ENCODE results near the gene CDK5R1.
"Not testable (repeated sequence)": the region's sequence is repeated elsewhere in the genome, so short reads cannot be mapped to it uniquely, and the experiment has no call there.

CDK5R1 gene

DNA sequence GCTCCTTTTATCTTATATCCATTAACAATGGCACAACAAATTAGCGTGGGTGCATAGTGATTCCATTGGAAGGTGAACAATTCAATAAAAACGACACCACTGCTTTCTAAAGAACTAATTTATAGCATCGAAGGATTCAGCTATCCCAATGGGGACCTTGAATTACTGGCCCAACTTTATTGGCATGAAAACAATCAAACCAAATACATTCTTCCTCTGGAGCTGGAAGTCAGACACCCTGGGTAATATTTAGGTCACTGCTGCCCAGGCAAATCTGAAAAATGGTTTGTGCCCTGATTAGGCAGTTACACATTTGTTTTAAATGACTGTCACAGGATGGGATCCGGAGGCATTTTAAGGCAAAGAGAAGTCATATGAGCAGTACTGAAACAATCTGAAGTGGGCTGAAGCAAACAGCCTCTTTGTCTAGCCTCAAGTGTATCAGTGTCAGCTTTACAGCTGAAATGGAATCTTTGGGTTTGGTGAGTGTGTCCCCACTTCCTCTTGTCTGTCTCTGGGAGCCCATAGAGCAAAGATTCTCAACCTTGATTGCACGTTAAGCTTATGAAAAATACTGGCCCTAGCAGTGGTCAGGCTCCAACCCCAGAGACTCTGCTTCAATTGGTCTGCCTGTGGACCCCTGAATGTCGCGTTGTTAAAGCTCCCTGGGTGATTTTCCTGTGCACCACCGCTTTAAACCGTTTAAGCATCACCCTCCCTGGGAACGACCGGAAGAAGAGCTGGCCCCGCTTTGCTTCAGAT lies 30.3 kb downstream of the CDK5R1 start:
- no peak for DNase-seq (ENCODE audit: low spot score)

DNA sequence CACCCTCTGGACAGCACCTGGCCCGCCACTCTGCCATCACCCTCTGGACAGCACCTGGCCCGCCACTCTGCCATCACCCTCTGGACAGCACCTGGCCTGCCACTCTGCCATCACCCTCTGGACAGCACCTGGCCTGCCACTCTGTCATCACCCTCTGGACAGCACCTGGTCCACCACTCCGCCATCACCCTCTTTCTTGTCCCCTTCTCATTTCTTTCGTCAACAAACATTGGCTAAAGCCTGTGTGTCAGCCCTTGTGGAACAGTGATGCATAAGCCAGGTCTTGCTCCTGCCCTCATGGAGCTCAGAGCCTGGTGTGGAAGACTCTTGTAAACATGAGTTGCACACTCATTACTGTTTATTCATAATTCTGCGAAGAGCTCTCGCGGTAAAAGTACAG lies 31.2 kb downstream of the CDK5R1 start:
- DNase-seq (ENCODE audit: low spot score), result no peak

- DNase-seq (ENCODE audit: low spot score), result no peak
These were observed 31.9 kb downstream of the CDK5R1 start for GRCh38 chr17:32518646-32519227.

DNA sequence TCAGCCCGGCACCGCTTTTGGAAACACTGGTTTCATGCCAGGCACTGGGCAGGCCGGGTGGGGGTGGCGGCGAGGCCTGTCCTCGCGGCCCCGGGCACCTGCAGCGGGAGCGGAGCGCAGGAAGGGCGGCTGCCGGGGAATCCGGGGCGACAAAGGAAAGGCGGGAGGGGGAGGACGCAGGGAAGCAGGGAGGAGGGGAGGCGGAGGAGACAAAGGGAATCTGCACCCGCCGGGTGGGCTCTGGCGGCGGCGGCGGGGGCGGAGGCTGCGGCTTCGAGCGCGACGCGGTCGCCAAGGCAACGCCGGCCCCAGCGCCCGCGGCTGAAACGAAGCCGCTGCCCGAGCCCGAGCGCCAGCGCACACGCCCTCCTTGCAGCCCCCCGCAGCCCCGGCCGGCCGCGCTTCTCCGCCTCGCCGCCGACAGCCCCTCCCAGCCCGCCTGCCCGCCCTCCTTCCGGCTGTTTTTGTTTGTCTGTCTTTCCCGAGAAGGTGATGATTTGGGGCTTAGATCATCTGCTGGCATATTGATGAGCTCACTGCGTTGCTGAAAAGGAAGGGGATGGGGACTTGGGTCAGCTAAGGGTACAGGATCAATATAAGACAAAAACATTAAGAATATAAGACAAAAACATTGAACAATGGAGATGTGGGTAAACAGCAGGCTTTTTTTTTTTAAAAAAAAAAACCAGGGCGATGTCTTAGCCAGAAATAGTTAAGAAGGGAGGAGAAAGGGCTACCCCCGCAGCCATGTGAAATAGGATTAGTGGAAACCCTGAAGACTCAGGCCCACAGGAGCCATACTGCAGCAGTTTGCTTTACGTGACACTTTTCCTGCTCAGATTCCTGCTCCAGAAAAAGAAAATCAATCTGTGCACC lies 32.7 kb downstream of the CDK5R1 start:
- DNase-seq (ENCODE audit: low spot score), result peak; percentile 93

GRCh38 chr17:32520104-32520701 lies 33.4 kb downstream of the CDK5R1 start:
- no peak for DNase-seq (ENCODE audit: low spot score)

DNA sequence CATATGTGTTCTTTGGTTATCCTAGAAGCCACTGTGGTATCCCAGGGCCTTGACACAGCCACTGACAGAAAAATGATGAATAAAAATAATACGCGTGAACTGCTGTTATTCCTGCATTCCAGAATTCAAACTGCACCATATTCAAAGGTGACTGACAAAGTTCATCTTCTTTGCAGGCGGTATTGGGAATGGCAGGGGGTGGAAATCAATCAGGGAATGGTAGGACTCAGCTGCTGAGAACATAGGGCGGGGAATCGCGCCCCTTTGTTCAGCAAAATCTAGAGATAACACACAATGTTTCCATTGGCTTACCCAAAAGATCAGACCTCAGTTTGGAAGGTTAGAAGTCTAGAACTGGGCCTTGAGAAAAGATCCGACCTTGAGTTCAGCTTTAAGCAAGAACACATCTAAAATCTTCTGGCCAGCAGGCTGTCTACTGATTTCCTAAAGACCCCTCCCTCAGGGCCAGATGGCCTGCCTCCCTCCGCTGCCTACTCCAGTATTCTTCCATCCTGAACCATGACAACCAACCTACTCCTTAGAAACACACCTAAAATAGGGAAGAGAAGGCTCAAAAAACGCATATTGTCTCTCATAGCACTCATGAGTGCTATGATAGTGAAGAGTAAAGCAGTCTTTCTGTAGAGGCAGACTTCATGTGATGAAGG lies 34.1 kb downstream of the CDK5R1 start:
- DNase-seq (ENCODE audit: low spot score), result no peak

- DNase-seq (ENCODE audit: low spot score), result no peak
These were observed 36.4 kb downstream of the CDK5R1 start for GRCh38 chr17:32523017-32523680.

- DNase-seq (ENCODE audit: low spot score), result no peak
These were observed 37.2 kb downstream of the CDK5R1 start for GRCh38 chr17:32523827-32524552.

DNA sequence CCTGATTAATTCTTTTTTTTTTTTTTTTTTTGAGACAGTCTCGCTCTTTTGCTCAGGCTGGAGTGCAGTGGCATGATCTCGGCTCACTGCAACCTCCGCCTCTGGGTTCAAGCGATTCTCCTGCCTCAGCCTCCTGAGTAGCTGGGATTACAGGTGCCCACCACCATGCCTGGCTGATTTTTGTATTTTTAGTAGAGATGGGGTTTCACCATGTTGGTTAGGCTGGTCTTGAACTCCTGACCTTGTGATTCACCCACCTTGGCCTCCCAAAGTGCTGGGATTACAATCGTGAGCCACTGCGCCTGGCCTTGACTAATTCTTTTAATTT lies 37.7 kb downstream of the CDK5R1 start:
- not testable (repeated sequence) for DNase-seq (ENCODE audit: low spot score)

- DNase-seq (ENCODE audit: low spot score), result no peak
These were observed 38.3 kb downstream of the CDK5R1 start for GRCh38 chr17:32525122-32525521.

DNA sequence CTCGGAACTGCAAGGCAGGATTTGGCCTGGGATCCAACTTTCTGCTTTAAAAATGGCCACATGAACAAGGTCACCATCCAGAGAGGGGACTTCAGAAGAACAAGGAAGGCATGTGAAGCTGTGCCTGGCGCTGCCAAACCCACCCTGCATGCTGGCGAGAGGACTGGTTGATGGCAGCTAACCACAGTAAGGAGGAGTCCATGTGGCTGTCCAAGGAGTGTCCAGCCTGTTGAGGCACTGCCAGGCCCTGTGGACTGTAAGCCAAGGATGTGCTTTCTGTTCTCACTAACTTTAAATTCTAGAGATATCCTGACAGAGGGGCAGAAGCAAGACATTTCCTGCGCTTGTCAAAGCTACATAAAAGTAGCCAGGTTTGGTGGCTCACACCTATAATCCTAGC lies 40.4 kb downstream of the CDK5R1 start:
- no peak for DNase-seq (ENCODE audit: low spot score)

- no peak for DNase-seq (ENCODE audit: low spot score)
These were observed 42.0 kb downstream of the CDK5R1 start for GRCh38 chr17:32528825-32529224.

DNA sequence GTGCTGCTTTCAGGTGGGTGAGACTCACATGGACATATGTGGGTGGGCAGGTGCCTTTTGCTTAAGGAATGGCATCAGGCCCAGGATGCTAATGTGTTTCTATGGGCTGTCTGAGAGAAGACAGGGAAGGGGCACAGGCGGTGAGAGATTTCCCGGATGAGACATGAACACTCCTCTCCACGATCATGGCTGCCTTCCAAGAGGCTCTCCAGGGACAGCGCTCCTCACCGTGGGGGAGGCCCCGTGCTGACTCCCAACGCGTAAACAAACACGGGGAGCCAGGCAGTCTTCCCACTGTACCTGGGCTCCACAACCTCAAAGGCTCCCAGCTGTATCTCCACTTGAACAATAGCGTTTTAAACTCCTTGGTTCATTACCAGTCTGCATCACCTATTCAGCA lies 42.8 kb downstream of the CDK5R1 start:
- DNase-seq (ENCODE audit: low spot score), result peak; percentile 73

GRCh38 chr17:32533296-32533695 lies 46.5 kb downstream of the CDK5R1 start:
- DNase-seq (ENCODE audit: low spot score), result no peak

DNA sequence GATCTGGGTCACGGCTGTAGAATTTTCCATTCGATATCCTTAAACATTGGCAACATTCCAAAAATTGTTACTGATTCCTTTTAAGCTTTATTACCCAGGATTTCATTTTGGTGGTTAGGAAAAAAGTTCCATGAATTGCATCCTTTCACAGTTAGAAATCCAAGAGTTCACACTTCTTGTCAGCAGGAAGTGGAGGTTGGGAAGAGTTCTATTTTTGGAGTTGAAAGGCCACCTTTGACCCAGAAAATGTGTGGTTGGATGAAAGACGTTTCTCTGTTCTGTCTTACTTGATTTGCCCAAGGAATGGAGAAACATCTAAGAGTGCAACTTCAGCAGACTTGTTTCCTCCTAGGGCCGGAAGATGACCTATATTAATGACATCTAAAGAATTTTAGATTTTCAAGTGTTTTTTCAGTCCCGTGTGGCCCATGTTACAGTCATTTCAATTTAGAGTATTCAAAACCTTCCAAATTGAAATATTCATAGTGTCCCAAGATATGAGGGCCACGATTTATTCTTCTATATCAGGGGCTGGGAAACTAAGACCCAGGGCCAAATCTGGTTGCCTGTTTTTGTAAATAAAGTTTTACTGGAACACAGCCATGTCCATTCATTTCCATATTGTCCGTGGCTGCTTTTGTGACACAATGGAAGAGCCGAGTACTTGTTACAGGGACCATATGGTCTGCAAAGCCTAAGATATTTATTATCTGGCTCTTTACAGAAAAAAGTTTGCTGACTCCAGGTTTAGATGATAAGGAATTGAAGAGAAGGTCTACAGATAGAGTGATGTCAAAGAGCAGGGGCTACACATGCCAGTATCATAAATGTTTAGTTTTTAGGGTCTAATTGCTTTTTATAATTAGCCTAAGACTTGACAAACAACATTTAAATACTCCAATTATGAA lies 50.2 kb downstream of the CDK5R1 start:
- DNase-seq (ENCODE audit: low spot score), result no peak
